ENCODE results near the gene GUCY1A2. TPM values are rescaled to one million over a fixed set of nuclear protein-coding genes. Genes with fewer than 3 reads are reported as not detected.

Gene GUCY1A2
- total and polyA plus RNA-seq, 2 experiments from 2014 or later = 0.15 to 0.54 TPM

GRCh38 chr11:106694501-106694900 lies 323.8 kb downstream of the GUCY1A2 start:
- H3K4me1 ChIP-seq (ENCODE audit: insufficient read depth) = peaks cover 25% of the 10 kb centered on the region
- no peaks in the 10 kb centered on the region for H3K9me2 ChIP-seq (ENCODE audit: insufficient read depth)
- no peak for DNase-seq
- H3K4me2 ChIP-seq (ENCODE audit: unreplicated experiment) = no peak overlapping the region
- no peaks in the 10 kb centered on the region for H3K36me3 ChIP-seq (ENCODE audit: low read depth)
- H3K9me3 ChIP-seq (ENCODE audit: low read depth) = no peaks in the 10 kb centered on the region
- no peaks in the 10 kb centered on the region for H4K20me1 ChIP-seq (ENCODE audit: insufficient read depth)
- whole genome bisulfite sequencing, 2 experiments (ENCODE audit: low coverage in 1 of 2, low lambda C conversion rate in 2 of 2, missing lambda C conversion rate in 2 of 2) = 43 to 55% methylated on average over 5 of the region's 5 CpGs
- no peak overlapping the region for H3K27ac ChIP-seq
- H3K4me3 ChIP-seq = no peak overlapping the region
- H3K79me2 ChIP-seq (ENCODE audit: insufficient read depth) = no peaks in the 10 kb centered on the region
- no peaks in the 10 kb centered on the region for H3K27me3 ChIP-seq (replicated peaks; ENCODE audit: insufficient read depth)
- no peak overlapping the region for H3K9ac ChIP-seq
- TF ChIP-seq EZH2phosphoT487 (IDR thresholded peaks at IDR 0.05; ENCODE audit: insufficient read depth, low read depth) (no peak), EZH2 (IDR thresholded peaks at IDR 0.05; ENCODE audit: insufficient read depth, poor library complexity, severe bottlenecking) (no peak)
- no peak overlapping the region for H2AFZ ChIP-seq
- no peaks in the 10 kb centered on the region; the same call in 1 of the 2 replicates for H3F3A ChIP-seq (ENCODE audit: insufficient read depth)
- in situ Hi-C loops (cut with MboI) = no loop called here

- Histone ChIP-seq H2AFZ (no peak overlapping the region), H3K9me3 (ENCODE audit: low read depth) (no peaks in the 10 kb centered on the region), H3K79me2 (ENCODE audit: insufficient read depth) (no peaks in the 10 kb centered on the region), H3K36me3 (ENCODE audit: low read depth) (no peaks in the 10 kb centered on the region), H3K4me3 (no peak overlapping the region), H3K4me2 (ENCODE audit: unreplicated experiment) (no peak overlapping the region), H3F3A (ENCODE audit: insufficient read depth) (no peaks in the 10 kb centered on the region; the same call in 1 of the 2 replicates), H3K9me2 (ENCODE audit: insufficient read depth) (no peaks in the 10 kb centered on the region), H3K27me3 (replicated peaks; ENCODE audit: insufficient read depth) (no peaks in the 10 kb centered on the region), H4K20me1 (ENCODE audit: insufficient read depth) (no peaks in the 10 kb centered on the region), H3K9ac (no peak overlapping the region), H3K4me1 (ENCODE audit: insufficient read depth) (peaks cover 17% of the 10 kb centered on the region), H3K27ac (no peak overlapping the region)
- DNase-seq = peak; percentile 12
- in situ Hi-C loops (cut with MboI) = no loop called here
- TF ChIP-seq EZH2 (IDR thresholded peaks at IDR 0.05; ENCODE audit: insufficient read depth, poor library complexity, severe bottlenecking) (no peak), EZH2phosphoT487 (IDR thresholded peaks at IDR 0.05; ENCODE audit: insufficient read depth, low read depth) (no peak)
These were observed 326.4 kb downstream of the GUCY1A2 start for GRCh38 chr11:106691807-106692365.

- H3K27ac ChIP-seq = no peak overlapping the region
- H3K27me3 ChIP-seq (replicated peaks; ENCODE audit: insufficient read depth) = no peaks in the 10 kb centered on the region
- TF ChIP-seq EZH2phosphoT487 (IDR thresholded peaks at IDR 0.05; ENCODE audit: insufficient read depth, low read depth) (no peak), EZH2 (IDR thresholded peaks at IDR 0.05; ENCODE audit: insufficient read depth, poor library complexity, severe bottlenecking) (no peak)
- H3K9me3 ChIP-seq (ENCODE audit: low read depth) = no peaks in the 10 kb centered on the region
- H3K4me1 ChIP-seq (ENCODE audit: insufficient read depth) = peaks cover 9% of the 10 kb centered on the region
- no peaks in the 10 kb centered on the region for H3K36me3 ChIP-seq (ENCODE audit: low read depth)
- no peak overlapping the region for H3K9ac ChIP-seq
- no peaks in the 10 kb centered on the region for H4K20me1 ChIP-seq (ENCODE audit: insufficient read depth)
- no peaks in the 10 kb centered on the region for H3F3A ChIP-seq (ENCODE audit: insufficient read depth)
- no peak overlapping the region for H2AFZ ChIP-seq
- no peak for DNase-seq
- H3K9me2 ChIP-seq (ENCODE audit: insufficient read depth) = no peaks in the 10 kb centered on the region
- H3K79me2 ChIP-seq (ENCODE audit: insufficient read depth) = no peaks in the 10 kb centered on the region
- no peak overlapping the region for H3K4me2 ChIP-seq (ENCODE audit: unreplicated experiment)
- WGBS, 2 experiments (ENCODE audit: low coverage in 1 of 2, low lambda C conversion rate in 2 of 2, missing lambda C conversion rate in 2 of 2) = 42 to 68% methylated on average over 1 of the region's 1 CpG
- H3K4me3 ChIP-seq = no peak overlapping the region
- in situ Hi-C loops (cut with MboI) = no loop called here
These were observed 327.4 kb downstream of the GUCY1A2 start for GRCh38 chr11:106690923-106691322.

GRCh38 chr11:106684944-106685343 lies 333.3 kb downstream of the GUCY1A2 start:
- WGBS, 2 experiments (ENCODE audit: low coverage in 1 of 2, low lambda C conversion rate in 2 of 2, missing lambda C conversion rate in 2 of 2) = 52 to 53% methylated on average over 3 of the region's 3 CpGs
- DNase-seq = no peak
- no peak for TF ChIP-seq EZH2phosphoT487 (IDR thresholded peaks at IDR 0.05; ENCODE audit: insufficient read depth, low read depth)
- no peak for TF ChIP-seq EZH2 (IDR thresholded peaks at IDR 0.05; ENCODE audit: insufficient read depth, poor library complexity, severe bottlenecking)
- Histone ChIP-seq H3K27ac (no peak overlapping the region), H3K79me2 (ENCODE audit: insufficient read depth) (no peaks in the 10 kb centered on the region), H3K36me3 (ENCODE audit: low read depth) (no peaks in the 10 kb centered on the region), H3K4me3 (no peak overlapping the region), H3K9me3 (ENCODE audit: low read depth) (no peaks in the 10 kb centered on the region), H2AFZ (no peak overlapping the region), H3K27me3 (replicated peaks; ENCODE audit: insufficient read depth) (no peaks in the 10 kb centered on the region), H4K20me1 (ENCODE audit: insufficient read depth) (no peaks in the 10 kb centered on the region), H3K9ac (no peak overlapping the region), H3K9me2 (ENCODE audit: insufficient read depth) (no peaks in the 10 kb centered on the region), H3F3A (ENCODE audit: insufficient read depth) (no peaks in the 10 kb centered on the region), H3K4me1 (ENCODE audit: insufficient read depth) (no peaks in the 10 kb centered on the region), H3K4me2 (ENCODE audit: unreplicated experiment) (no peak overlapping the region)
- in situ Hi-C loops (cut with MboI) = no loop called here

GRCh38 chr11:106683435-106683834 lies 334.8 kb downstream of the GUCY1A2 start:
- no peaks in the 10 kb centered on the region for H3F3A ChIP-seq (ENCODE audit: insufficient read depth)
- H3K9me2 ChIP-seq (ENCODE audit: insufficient read depth) = no peaks in the 10 kb centered on the region
- no peak overlapping the region for H3K4me2 ChIP-seq (ENCODE audit: unreplicated experiment)
- DNase-seq = no peak
- no peaks in the 10 kb centered on the region for H3K4me1 ChIP-seq (ENCODE audit: insufficient read depth)
- WGBS, 2 experiments (ENCODE audit: low coverage in 1 of 2, low lambda C conversion rate in 2 of 2, missing lambda C conversion rate in 2 of 2) = 46 to 59% methylated on average over 3 of the region's 3 CpGs
- H4K20me1 ChIP-seq (ENCODE audit: insufficient read depth) = no peaks in the 10 kb centered on the region
- H2AFZ ChIP-seq = no peak overlapping the region
- H3K4me3 ChIP-seq = no peak overlapping the region
- no peaks in the 10 kb centered on the region for H3K36me3 ChIP-seq (ENCODE audit: low read depth)
- in situ Hi-C loops (cut with MboI) = no loop called here
- no peak overlapping the region for H3K9ac ChIP-seq
- H3K27me3 ChIP-seq (replicated peaks; ENCODE audit: insufficient read depth) = no peaks in the 10 kb centered on the region
- TF ChIP-seq EZH2 (IDR thresholded peaks at IDR 0.05; ENCODE audit: insufficient read depth, poor library complexity, severe bottlenecking) = no peak
- TF ChIP-seq EZH2phosphoT487 (IDR thresholded peaks at IDR 0.05; ENCODE audit: insufficient read depth, low read depth) = no peak
- H3K79me2 ChIP-seq (ENCODE audit: insufficient read depth) = no peaks in the 10 kb centered on the region
- no peaks in the 10 kb centered on the region for H3K9me3 ChIP-seq (ENCODE audit: low read depth)
- H3K27ac ChIP-seq = no peak overlapping the region

Measured in GM23248 (cell line).